Gastroesophageal sphincter (tissue), 4 donors: ENCODE data around the gene EGF. TPM values are rescaled to one million over a fixed set of nuclear protein-coding genes. Genes with fewer than 3 reads are reported as not detected.

ENCODE experiments used
- ATAC-seq: fragments of 150-250 bp; one replicate; pipeline ENCODE4 v1.9.1; 2016; ENCODE audit warnings: mild to moderate bottlenecking, moderate library complexity
- H3K27ac ChIP-seq, 4 donors: fragments of 200-600 bp; sonication (generic) in 3 of 4; 1 replicate in 3 of 4; 2 replicates in 1 of 4; pipeline ENCODE4 v1.5.1; 2016 to 2019
- H3K27me3 ChIP-seq: fragments of 200-600 bp; sonication (generic); one replicate; pipeline ENCODE4 v1.5.1; 2019
- H3K36me3 ChIP-seq, 2 donors: fragments of 200-600 bp; sonication (generic); one replicate each; pipeline ENCODE4 v1.5.1; 2019; ENCODE audit warnings: control low read depth in 1 of 2
- H3K4me1 ChIP-seq, 3 donors: fragments of 200-600 bp; sonication (generic); 1 replicate in 2 of 3; 2 replicates in 1 of 3; pipeline ENCODE4 v1.5.1; 2016 to 2019; ENCODE audit warnings: control low read depth in 2 of 3
- H3K4me3 ChIP-seq, 2 donors: fragments of 200-600 bp; sonication (generic); one replicate each; pipeline ENCODE4 v1.5.1; 2019; ENCODE audit warnings: mild to moderate bottlenecking in 1 of 2, moderate library complexity in 1 of 2
- H3K9me3 ChIP-seq, 3 donors: fragments of 200-600 bp; sonication (generic); one replicate each; pipeline ENCODE4 v1.5.1; 2017 to 2019; ENCODE audit warnings: control low read depth in 2 of 3
- EP300 ChIP-seq: sonication (generic); formaldehyde crosslinking; IDR thresholded peaks from one replicate; pipeline ENCODE4 v1.6.1; 2017; ENCODE audit warnings: antibody characterized with exemption, mild to moderate bottlenecking
- POLR2A ChIP-seq, 2 donors: fragments of 450-650 bp; IDR thresholded peaks; one replicate each; pipeline ENCODE4 v1.6.1; 2017; ENCODE audit warnings: antibody characterized with exemption in 2 of 2, mild to moderate bottlenecking in 2 of 2, moderate library complexity in 1 of 2
- POLR2AphosphoS5 ChIP-seq: sonication (generic); formaldehyde crosslinking; IDR thresholded peaks from one replicate; pipeline ENCODE4 v1.6.1; 2017; ENCODE audit warnings: antibody characterized with exemption
- WGBS, 2 donors: methylation state at CpG; one replicate each; pipeline ENCODE4 v1.1.5; 2018; ENCODE audit warnings: low coverage in 1 of 2; 5-methylcytosine and 5-hydroxymethylcytosine counted together
- total RNA-seq, 4 donors: library from RNA; depleted of rRNA; stranded (reverse); fragments of >200 nt; gene quantifications; one replicate each; pipeline ENCODE4 v1.1.0, GENCODE V29; 2016
- TF ChIP-seq, protein P1 (sequence below), 4 experiments: fragments of 200-600 bp in 2 of 4; fragments of 450-650 bp in 2 of 4; sonication (generic) in 1 of 4; IDR thresholded peaks; one replicate each; pipeline ENCODE4 v1.5.1; 2017 to 2019; ENCODE audit warnings: antibody characterized with exemption in 4 of 4, mild to moderate bottlenecking in 2 of 4, moderate library complexity in 2 of 4

The EGF gene
- total RNA-seq, 4 donors from 2014 or later = 0.23 to 1.3 (median 0.93) TPM; not detected in 1

DNA sequence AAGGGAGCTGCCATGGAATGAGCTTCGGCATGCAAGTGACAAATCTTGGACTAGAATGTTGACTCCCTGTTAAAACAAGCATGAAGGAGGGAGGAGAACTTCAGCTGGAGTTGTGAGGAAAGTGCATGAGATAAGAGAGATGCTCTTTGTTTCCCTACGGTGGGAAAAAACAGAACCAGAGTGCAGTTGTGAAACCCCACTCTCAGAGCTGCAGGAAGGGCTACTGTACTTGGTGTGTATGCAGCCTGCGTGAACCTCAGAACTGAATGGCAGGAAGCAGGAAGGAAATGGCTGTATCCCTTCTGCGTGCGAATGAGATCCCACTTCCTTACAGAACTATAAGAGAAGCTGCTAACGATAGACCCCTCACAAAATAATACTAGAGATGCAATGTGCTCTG lies 57.2 kb downstream of the EGF start:
- TF ChIP-seq EP300 = no peak
- no peak for TF ChIP-seq POLR2AphosphoS5
- TF ChIP-seq POLR2A (IDR thresholded peaks at IDR 0.05) = no peak
- TF ChIP-seq, protein P1, sequence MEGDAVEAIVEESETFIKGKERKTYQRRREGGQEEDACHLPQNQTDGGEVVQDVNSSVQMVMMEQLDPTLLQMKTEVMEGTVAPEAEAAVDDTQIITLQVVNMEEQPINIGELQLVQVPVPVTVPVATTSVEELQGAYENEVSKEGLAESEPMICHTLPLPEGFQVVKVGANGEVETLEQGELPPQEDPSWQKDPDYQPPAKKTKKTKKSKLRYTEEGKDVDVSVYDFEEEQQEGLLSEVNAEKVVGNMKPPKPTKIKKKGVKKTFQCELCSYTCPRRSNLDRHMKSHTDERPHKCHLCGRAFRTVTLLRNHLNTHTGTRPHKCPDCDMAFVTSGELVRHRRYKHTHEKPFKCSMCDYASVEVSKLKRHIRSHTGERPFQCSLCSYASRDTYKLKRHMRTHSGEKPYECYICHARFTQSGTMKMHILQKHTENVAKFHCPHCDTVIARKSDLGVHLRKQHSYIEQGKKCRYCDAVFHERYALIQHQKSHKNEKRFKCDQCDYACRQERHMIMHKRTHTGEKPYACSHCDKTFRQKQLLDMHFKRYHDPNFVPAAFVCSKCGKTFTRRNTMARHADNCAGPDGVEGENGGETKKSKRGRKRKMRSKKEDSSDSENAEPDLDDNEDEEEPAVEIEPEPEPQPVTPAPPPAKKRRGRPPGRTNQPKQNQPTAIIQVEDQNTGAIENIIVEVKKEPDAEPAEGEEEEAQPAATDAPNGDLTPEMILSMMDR (IDR thresholded peaks at IDR 0.05) = no peak
- WGBS, 2 donors = 38 to 58% methylated on average over 2 to 6 of the region's 6 CpGs
- no peaks in the 10 kb centered on the region for H3K36me3 ChIP-seq
- ATAC-seq = no peak
- no peak overlapping the region for H3K27ac ChIP-seq
- H3K27me3 ChIP-seq = no peaks in the 10 kb centered on the region
- no peak overlapping the region for H3K4me3 ChIP-seq
- H3K9me3 ChIP-seq = no peaks in the 10 kb centered on the region
- no peaks in the 10 kb centered on the region for H3K4me1 ChIP-seq

GRCh38 chr4:109972786-109973528 lies 60.3 kb downstream of the EGF start:
- Histone ChIP-seq H3K27me3 (no peaks in the 10 kb centered on the region), H3K4me3 (no peak overlapping the region), H3K9me3 (no peaks in the 10 kb centered on the region), H3K36me3 (no peaks in the 10 kb centered on the region), H3K27ac (no peak overlapping the region), H3K4me1 (no peaks in the 10 kb centered on the region)
- ATAC-seq = no peak
- 50 to 54% methylated on average over 4 to 5 of the region's 5 CpGs for WGBS, 2 donors
- TF ChIP-seq EP300 (no peak), POLR2AphosphoS5 (no peak), POLR2A (IDR thresholded peaks at IDR 0.05) (no peak)
- TF ChIP-seq, protein P1 (IDR thresholded peaks at IDR 0.05) = no peak

- Histone ChIP-seq H3K4me3 (no peak overlapping the region), H3K4me1 (no peaks in the 10 kb centered on the region), H3K36me3 (no peaks in the 10 kb centered on the region), H3K27ac (no peak overlapping the region), H3K9me3 (no peaks in the 10 kb centered on the region), H3K27me3 (no peaks in the 10 kb centered on the region)
- ATAC-seq = no peak
- TF ChIP-seq POLR2A (IDR thresholded peaks at IDR 0.05) (no peak), EP300 (no peak), POLR2AphosphoS5 (no peak)
- TF ChIP-seq, protein P1 (IDR thresholded peaks at IDR 0.05) = no peak
- WGBS, 2 donors = 37 to 47% methylated on average over 2 of the region's 2 CpGs
Observed at GRCh38 chr4:109973529-109973905, 60.8 kb downstream of the EGF start.

GRCh38 chr4:109976189-109976588 lies 63.5 kb downstream of the EGF start:
- Histone ChIP-seq H3K4me3 (no peak overlapping the region), H3K27ac (no peak overlapping the region), H3K36me3 (no peaks in the 10 kb centered on the region), H3K4me1 (no peaks in the 10 kb centered on the region), H3K27me3 (no peaks in the 10 kb centered on the region), H3K9me3 (no peaks in the 10 kb centered on the region)
- ATAC-seq = no peak
- 77 to 92% methylated on average over 6 of the region's 6 CpGs for WGBS, 2 donors
- TF ChIP-seq POLR2AphosphoS5 (no peak), POLR2A (IDR thresholded peaks at IDR 0.05) (no peak), EP300 (no peak)
- TF ChIP-seq, protein P1 (IDR thresholded peaks at IDR 0.05) = no peak

- H3K36me3 ChIP-seq = no peaks in the 10 kb centered on the region
- ATAC-seq = no peak
- H3K27me3 ChIP-seq = no peaks in the 10 kb centered on the region
- no peak for TF ChIP-seq POLR2AphosphoS5
- TF ChIP-seq, protein P1 (IDR thresholded peaks at IDR 0.05) = peak; percentile 40 to 65 (median 46)
- H3K4me3 ChIP-seq = no peak overlapping the region
- 44 to 75% methylated on average over 2 of the region's 2 CpGs for WGBS, 2 donors
- H3K27ac ChIP-seq = no peak overlapping the region
- H3K9me3 ChIP-seq = no peaks in the 10 kb centered on the region
- H3K4me1 ChIP-seq = no peaks in the 10 kb centered on the region
Observed at GRCh38 chr4:109977854-109978501, 65.3 kb downstream of the EGF start.
